HepG2 (cell line): ENCODE measurements around the gene KRT32. TPM values are rescaled to one million over a fixed set of nuclear protein-coding genes. Genes with fewer than 3 reads are reported as not detected.

ENCODE experiments used
- ATAC-seq: fragments of 200-7000 bp; cut with Tn5 transposase; 3 replicates; pipeline ENCODE4 v1.9.1; 2020; ENCODE audit warnings: mild to moderate bottlenecking, moderate library complexity
- BruUV-seq: library from RNA; stranded (reverse); fragments of 400-500 nt; replicated peaks from 2 replicates; lab custom pipeline; 2021; lab: Mats Ljungman, UMichigan
- CTCF ChIA-PET: fragments of 300-600 bp; formaldehyde crosslinking; extraction: SDS; loops from one replicate; lab custom pipeline; 2021; ENCODE audit warnings: low total read pairs, inconsistent platforms, low intra/inter-chr PET ratio; lab: Yijun Ruan, JAX
- POLR2A ChIA-PET: fragments of 350-600 bp; sonication (Branson Sonifier 250); formaldehyde crosslinking; loops from one replicate; lab custom pipeline; 2020; ENCODE audit warnings: antibody characterized with exemption, inconsistent platforms; lab: Yijun Ruan, JAX
- DNase-seq: peaks from one replicate; pipeline ENCODE4 v3.0.0-alpha.2; 2015; ENCODE audit warnings: low spot score
- FAIRE-seq: peaks from 3 replicates; lab custom pipeline; 2011; peaks lifted over from hg19 to GRCh38; lab: Jason Lieb, UNC
- H2AFZ ChIP-seq: one replicate; pipeline ENCODE4 v1.6.1; 2011; ENCODE audit warnings: low read length, inconsistent platforms
- H3K27ac ChIP-seq: fragments of 300-600 bp; 3 replicates; pipeline ENCODE4 v1.8.0; 2011; ENCODE audit warnings: mixed run types, mild to moderate bottlenecking, mixed read lengths, low read length, inconsistent platforms; ENCODE audit not compliant: insufficient read depth; ENCODE audit errors: extremely low read length
- H3K27me3 ChIP-seq, 2 experiments: fragments of 200-600 bp in 1 of 2; 2 replicates in 1 of 2; 3 replicates in 1 of 2; pipeline versions ENCODE4 v1.6.0 to v1.8.0; 2011; ENCODE audit warnings: low read length in 2 of 2, mild to moderate bottlenecking in 2 of 2, moderate library complexity in 2 of 2, inconsistent platforms in 1 of 2; ENCODE audit not compliant: insufficient read depth in 2 of 2, control insufficient read depth in 1 of 2
- H3K36me3 ChIP-seq, 2 experiments: fragments of 200-600 bp in 1 of 2; replicated peaks in 1 of 2; 2 replicates in 1 of 2; 3 replicates in 1 of 2; pipeline versions ENCODE4 v1.5.1 to v1.8.0; 2011; ENCODE audit warnings: low read length in 2 of 2, inconsistent platforms in 1 of 2; ENCODE audit not compliant: insufficient read depth in 2 of 2, control insufficient read depth in 1 of 2
- H3K4me1 ChIP-seq: 2 replicates; pipeline ENCODE4 v1.5.1; 2012; ENCODE audit warnings: low read length, inconsistent platforms; ENCODE audit not compliant: insufficient read depth
- H3K4me2 ChIP-seq: 2 replicates; pipeline ENCODE4 v1.6.0; 2011; ENCODE audit warnings: low read depth, low read length, inconsistent platforms
- H3K4me3 ChIP-seq, 3 experiments: fragments of 200-600 bp in 1 of 3; sonication (generic), shearing (Covaris generic) in 1 of 3; replicated peaks in 1 of 3; 2 replicates each; pipeline ENCODE4 v1.5.1; 2011 to 2016; ENCODE audit warnings: low read length in 3 of 3, inconsistent platforms in 2 of 3, low read depth in 2 of 3, mild to moderate bottlenecking in 2 of 3, control low read depth in 1 of 3, mixed read lengths in 1 of 3; ENCODE audit not compliant: insufficient read depth in 1 of 3
- H3K79me2 ChIP-seq: one replicate; pipeline ENCODE4 v1.6.1; 2011; ENCODE audit warnings: low read length, inconsistent platforms; ENCODE audit not compliant: insufficient read depth
- H3K9ac ChIP-seq: 2 replicates; pipeline ENCODE4 v1.6.0; 2011; ENCODE audit warnings: mild to moderate bottlenecking, low read depth, low read length, inconsistent platforms; ENCODE audit not compliant: insufficient read depth
- H3K9me3 ChIP-seq: 2 replicates; pipeline ENCODE4 v1.5.1; 2012; ENCODE audit warnings: mild to moderate bottlenecking, low read length
- H4K20me1 ChIP-seq: 2 replicates; pipeline ENCODE4 v1.6.0; 2011; ENCODE audit warnings: inconsistent platforms, mild to moderate bottlenecking, low read length, moderate library complexity; ENCODE audit not compliant: insufficient read depth
- ARID2 ChIP-seq: sonication (generic); formaldehyde crosslinking; IDR thresholded peaks from 2 replicates; pipeline ENCODE4 v1.8.1; 2022; ENCODE audit warnings: mild to moderate bottlenecking, missing genetic modification reagents, borderline replicate concordance
- BORCS8-MEF2B ChIP-seq: sonication (generic); formaldehyde crosslinking; IDR thresholded peaks from 2 replicates; pipeline ENCODE4 v1.8.0; 2022; ENCODE audit warnings: mild to moderate bottlenecking, missing genetic modification reagents
- CHCHD3 ChIP-seq: sonication (generic); formaldehyde crosslinking; IDR thresholded peaks from 2 replicates; pipeline ENCODE4 v1.8.0; 2022; ENCODE audit warnings: mild to moderate bottlenecking, missing genetic modification reagents, moderate library complexity
- DNMT1 ChIP-seq: sonication (generic); formaldehyde crosslinking; IDR thresholded peaks from 2 replicates; pipeline ENCODE4 v1.5.1; 2020; ENCODE audit warnings: mild to moderate bottlenecking, missing genetic modification reagents
- FLYWCH1 ChIP-seq: sonication (generic); formaldehyde crosslinking; IDR thresholded peaks from 2 replicates; pipeline ENCODE4 v1.8.1; 2023; ENCODE audit warnings: mild to moderate bottlenecking, missing genetic modification reagents
- GATAD1 ChIP-seq: IDR thresholded peaks from 2 replicates; pipeline ENCODE4 v1.6.1; 2016; ENCODE audit warnings: missing genetic modification reagents, missing compliant biosample characterization
- GZF1 ChIP-seq: sonication (generic); formaldehyde crosslinking; IDR thresholded peaks from 2 replicates; pipeline ENCODE4 v1.5.1; 2020; ENCODE audit warnings: mild to moderate bottlenecking, missing genetic modification reagents
- ISL2 ChIP-seq: sonication (generic); formaldehyde crosslinking; IDR thresholded peaks from 2 replicates; pipeline ENCODE4 v1.5.0; 2020; ENCODE audit warnings: missing genetic modification reagents
- KDM3A ChIP-seq: IDR thresholded peaks from 2 replicates; pipeline ENCODE4 v1.6.1; 2018; ENCODE audit warnings: low read depth, missing compliant biosample characterization
- KDM5B ChIP-seq: sonication (generic); formaldehyde crosslinking; IDR thresholded peaks from 2 replicates; pipeline ENCODE4 v1.4.0; 2020; ENCODE audit warnings: missing genetic modification reagents, mild to moderate bottlenecking, borderline replicate concordance
- PCBP1 ChIP-seq: fragments of 200-400 bp; formaldehyde crosslinking; IDR thresholded peaks from 2 replicates; pipeline ENCODE4 v1.6.1; 2017; ENCODE audit warnings: mild to moderate bottlenecking, low read depth, low read length, borderline replicate concordance
- PCBP2 ChIP-seq: fragments of 200-400 bp; formaldehyde crosslinking; optimal IDR thresholded peaks from 2 replicates; pipeline ENCODE3; 2018; ENCODE audit warnings: low read length, low read depth; ENCODE audit not compliant: poor library complexity, severe bottlenecking
- ZNF160 ChIP-seq: sonication (generic); formaldehyde crosslinking; IDR thresholded peaks from 2 replicates; pipeline ENCODE4 v1.8.0; 2022; ENCODE audit warnings: mild to moderate bottlenecking, inconsistent platforms, missing genetic modification reagents
- ZNF317 ChIP-seq: sonication (generic); formaldehyde crosslinking; IDR thresholded peaks from 2 replicates; pipeline ENCODE4 v1.5.0; 2020; ENCODE audit warnings: mild to moderate bottlenecking, missing genetic modification reagents
- ZNF326 ChIP-seq: sonication (generic); formaldehyde crosslinking; IDR thresholded peaks from 2 replicates; pipeline ENCODE4 v1.4.0; 2020; ENCODE audit warnings: missing genetic modification reagents, borderline replicate concordance
- ZNF513 ChIP-seq: sonication (generic); formaldehyde crosslinking; conservative IDR thresholded peaks from 2 replicates; pipeline ENCODE4 v1.5.0; 2020; ENCODE audit warnings: missing genetic modification reagents
- WGBS: methylation state at CpG from one replicate; pipeline ENCODE4 v1.1.6; 2017; ENCODE audit warnings: low lambda C conversion rate; 5-methylcytosine and 5-hydroxymethylcytosine counted together
- in situ Hi-C: cut with HindIII; loops from 2 replicates; pipeline ENCODE4 v1.10.0; 2017; ENCODE audit warnings: low pct_unique_long_range_greater_than_20kb; ENCODE audit not compliant: extremely low pct_ligation_motif_present
- intact Hi-C: fragments of 100-400 bp; cut with micrococcal nuclease; formaldehyde crosslinking; loops from one replicate; pipeline ENCODE4 v1.10.0; 2022; ENCODE audit not compliant: unreplicated experiment
- polyA plus RNA-seq, 8 experiments: library from polyadenylated mRNA; depleted of rRNA in 3 of 8; stranded (reverse) in 7 of 8; unstranded in 1 of 8; fragments of >200 nt; fragmentation: Illumina TruSeq in 4 of 8; extraction: Trizol in 4 of 8; gene quantifications; 2 replicates each; pipeline versions ENCODE4 v1.2.1 to v1.2.3, GENCODE V29; 2011 to 2016; ENCODE audit warnings: low read depth in 4 of 8, missing spikeins in 1 of 8, mixed read lengths in 1 of 8; ENCODE audit not compliant: insufficient read depth in 1 of 8
- total RNA-seq, 5 experiments: library from RNA; depleted of rRNA; stranded (reverse); fragments of >200 nt; fragmentation: Illumina TruSeq; extraction: Trizol; gene quantifications; 2 replicates each; pipeline ENCODE4 v1.2.3, GENCODE V29; 2016; ENCODE audit warnings: low read depth in 1 of 5

Gene KRT32
- total and polyA plus RNA-seq, 2 of the 13 experiments (the other 11 are each of a cell fraction or from before 2014, with no cell fraction given): not detected

- no peak for DNase-seq
- POLR2A ChIA-PET: no interaction called here
- in situ Hi-C loops: loop anchor here (5.0 kb wide), 1 partner anchor 62 kb away; no protein-coding TSS in a partner anchor
- TF ChIP-seq CHCHD3 (CRISPR knock-in tag): no peak
- TF ChIP-seq ARID2 (CRISPR knock-in tag): no peak
- TF ChIP-seq ZNF317 (CRISPR knock-in tag): no peak
- no peak for TF ChIP-seq KDM5B (CRISPR knock-in tag)
- no peak for TF ChIP-seq ZNF326 (CRISPR knock-in tag)
- TF ChIP-seq PCBP2: no peak
- no peak for TF ChIP-seq PCBP1
- TF ChIP-seq FLYWCH1 (CRISPR knock-in tag): no peak
- TF ChIP-seq GZF1 (CRISPR knock-in tag): no peak
- no peak for TF ChIP-seq ZNF160 (CRISPR knock-in tag)
- TF ChIP-seq GATAD1 (CRISPR knock-in tag): no peak
- TF ChIP-seq ISL2 (CRISPR knock-in tag): no peak
- TF ChIP-seq KDM3A: no peak
- no peak for TF ChIP-seq BORCS8-MEF2B (CRISPR knock-in tag)
- no peak for TF ChIP-seq DNMT1 (CRISPR knock-in tag)
- TF ChIP-seq ZNF513: no peak
- TF ChIP-seq, all 625 proteins: peak for 0
- Histone ChIP-seq H2AFZ (no peak overlapping the region), H3K4me1 (no peaks in the 10 kb centered on the region), H3K27ac (no peak overlapping the region), H3K9ac (no peak overlapping the region), H3K4me3 (no peak overlapping the region), H3K79me2 (no peaks in the 10 kb centered on the region), H3K9me3 (no peaks in the 10 kb centered on the region), H4K20me1 (no peaks in the 10 kb centered on the region), H3K36me3 (no peaks in the 10 kb centered on the region), H3K4me2 (no peak overlapping the region), H3K27me3 (peaks cover 1 to 31% of the 10 kb centered on the region in 2 experiments; a peak in 4 of 5 replicates)
- FAIRE-seq (no peak), ATAC-seq (no peak)
- 14% methylated on average over 8 of the region's 8 CpGs for WGBS
- CTCF ChIA-PET: interaction anchor here (3.9 kb wide), 1 partner anchor 64 kb away, joined by 39 read pairs; no protein-coding TSS in a partner anchor
- BruUV-seq: no TSS peak
- intact Hi-C loops: no loop called here
These were observed 18.0 kb upstream of the KRT32 start for GRCh38 chr17:41484920-41485904.
